SK-N-SH (cell line): ENCODE results near the gene HECTD2. TPM values are rescaled to one million over a fixed set of nuclear protein-coding genes. Genes with fewer than 3 reads are reported as not detected.

Source experiments
- CTCF ChIA-PET: fragments of 300-600, 350-600 bp; formaldehyde crosslinking; extraction: SDS; loops from one replicate; lab custom pipeline; 2021; lab: Yijun Ruan, JAX
- POLR2A ChIA-PET: fragments of 350-600 bp; sonication (Branson Sonifier 250); formaldehyde crosslinking; extraction: SDS; loops from one replicate; lab custom pipeline; 2020; ENCODE audit warnings: antibody characterized with exemption, inconsistent platforms; lab: Yijun Ruan, JAX
- DNase-seq: peaks from one replicate; pipeline ENCODE4 v3.0.0; 2012
- H2AFZ ChIP-seq: fragments of 200-600 bp; sonication (generic); 2 replicates; pipeline ENCODE4 v1.8.1; 2016; ENCODE audit warnings: antibody characterized with exemption, mild to moderate bottlenecking, low read depth
- H3F3A ChIP-seq: fragments of 200-600 bp; sonication (generic); replicated peaks from 2 replicates; pipeline ENCODE3; 2016; ENCODE audit warnings: antibody characterized with exemption, mild to moderate bottlenecking; ENCODE audit not compliant: insufficient read depth
- H3K27ac ChIP-seq, 2 experiments: fragments of 200-500 bp in 1 of 2; fragments of 200-600 bp in 1 of 2; sonication (Bioruptor generic) in 1 of 2; sonication (generic), shearing (Covaris generic) in 1 of 2; 2 replicates each; pipeline versions ENCODE4 v1.5.1 to v1.6.1; 2014 to 2016; ENCODE audit warnings: low read depth in 2 of 2, inconsistent platforms in 1 of 2, low read length in 1 of 2, mild to moderate bottlenecking in 1 of 2, mixed read lengths in 1 of 2
- H3K27me3 ChIP-seq: fragments of 200-600 bp; sonication (generic), shearing (Covaris generic); 2 replicates; pipeline ENCODE4 v1.6.1; 2016; ENCODE audit warnings: mixed run types; ENCODE audit not compliant: insufficient read depth
- H3K36me3 ChIP-seq, 2 experiments: fragments of 200-500 bp in 1 of 2; fragments of 200-600 bp in 1 of 2; sonication (Bioruptor generic) in 1 of 2; sonication (generic) in 1 of 2; replicated peaks in 1 of 2; 2 replicates each; pipeline versions ENCODE3 to v1.5.1; 2014 to 2016; ENCODE audit warnings: low read length in 1 of 2, mild to moderate bottlenecking in 1 of 2; ENCODE audit not compliant: insufficient read depth in 2 of 2, control insufficient read depth in 1 of 2
- H3K4me1 ChIP-seq, 2 experiments: fragments of 200-500 bp in 1 of 2; fragments of 200-600 bp in 1 of 2; sonication (Bioruptor generic) in 1 of 2; sonication (generic), shearing (Covaris generic) in 1 of 2; 2 replicates each; pipeline versions ENCODE4 v1.5.1 to v1.6.1; 2014 to 2016; ENCODE audit warnings: low read depth in 1 of 2, low read length in 1 of 2, mixed run types in 1 of 2; ENCODE audit not compliant: insufficient read depth in 2 of 2, control insufficient read depth in 1 of 2
- H3K4me2 ChIP-seq: fragments of 200-600 bp; sonication (generic), shearing (Covaris generic); 2 replicates; pipeline ENCODE4 v1.6.1; 2017; ENCODE audit warnings: mixed run types
- H3K4me3 ChIP-seq, 2 experiments: fragments of 200-500 bp in 1 of 2; fragments of 200-600 bp in 1 of 2; sonication (Bioruptor generic) in 1 of 2; sonication (generic), shearing (Covaris generic) in 1 of 2; 2 replicates each; pipeline versions ENCODE4 v1.5.1 to v1.8.1; 2014 to 2016; ENCODE audit warnings: low read depth in 2 of 2, inconsistent platforms in 1 of 2, low read length in 1 of 2, mild to moderate bottlenecking in 1 of 2, mixed read lengths in 1 of 2, moderate library complexity in 1 of 2
- H3K79me2 ChIP-seq: fragments of 200-600 bp; sonication (generic); 2 replicates; pipeline ENCODE4 v1.8.1; 2017; ENCODE audit warnings: mild to moderate bottlenecking; ENCODE audit not compliant: insufficient read depth
- H3K9ac ChIP-seq: fragments of 200-600 bp; sonication (generic); 2 replicates; pipeline ENCODE4 v1.6.1; 2017; ENCODE audit warnings: mixed run types
- H3K9me2 ChIP-seq: fragments of 200-600 bp; sonication (generic); 2 replicates; pipeline ENCODE4 v1.6.1; 2017; ENCODE audit warnings: mixed run types
- H3K9me3 ChIP-seq: fragments of 200-600 bp; sonication (generic); 2 replicates; pipeline ENCODE4 v1.6.1; 2017; ENCODE audit warnings: mixed run types, mild to moderate bottlenecking, moderate library complexity
- H4K20me1 ChIP-seq: fragments of 200-600 bp; sonication (generic); 2 replicates; pipeline ENCODE4 v1.6.1; 2017; ENCODE audit warnings: mild to moderate bottlenecking, mixed run types; ENCODE audit not compliant: insufficient read depth
- CHD2 ChIP-seq: fragments of 150-350 bp; IDR thresholded peaks from 2 replicates; pipeline ENCODE4 v1.6.1; 2018; ENCODE audit warnings: low read length; ENCODE audit not compliant: partially characterized antibody
- EP300 ChIP-seq, 2 experiments: IDR thresholded peaks; 2 replicates each; pipeline versions ENCODE4 v1.4.0 to v1.6.1; 2012; ENCODE audit warnings: borderline replicate concordance in 1 of 2, low read depth in 1 of 2, low read length in 1 of 2
- FOXJ3 ChIP-seq: sonication (generic); formaldehyde crosslinking; IDR thresholded peaks from 2 replicates; pipeline ENCODE4 v1.5.1; 2020; ENCODE audit warnings: mild to moderate bottlenecking, missing genetic modification reagents
- GATA2 ChIP-seq: sonication (generic); formaldehyde crosslinking; IDR thresholded peaks from 2 replicates; pipeline ENCODE4 v1.5.0; 2020; ENCODE audit warnings: mild to moderate bottlenecking, missing genetic modification reagents
- JUND ChIP-seq: IDR thresholded peaks from 2 replicates; pipeline ENCODE4 v1.4.0; 2012
- NFIC ChIP-seq: IDR thresholded peaks from 2 replicates; pipeline ENCODE4 v1.4.0; 2012; ENCODE audit warnings: borderline replicate concordance
- POLR2AphosphoS5 ChIP-seq: IDR thresholded peaks from 2 replicates; pipeline ENCODE4 v1.6.1; 2012; ENCODE audit warnings: low read depth, low read length
- RFX5 ChIP-seq: IDR thresholded peaks from 2 replicates; pipeline ENCODE4 v1.6.1; 2012; ENCODE audit warnings: mild to moderate bottlenecking, improper control_type of control experiment, low read length
- TCF12 ChIP-seq: IDR thresholded peaks from 2 replicates; pipeline ENCODE4 v1.4.0; 2012
- YY1 ChIP-seq: IDR thresholded peaks from 2 replicates; pipeline ENCODE4 v1.4.0; 2012; ENCODE audit warnings: low read depth, mild to moderate bottlenecking
- WGBS: methylation state at CpG from one replicate; pipeline ENCODE4 v1.1.6; 2017; ENCODE audit warnings: low lambda C conversion rate; 5-methylcytosine and 5-hydroxymethylcytosine counted together
- polyA plus RNA-seq, 3 experiments: library from polyadenylated mRNA; depleted of rRNA; stranded (reverse); fragments of >200 nt; gene quantifications; 2 replicates each; pipeline ENCODE4 v1.2.3, GENCODE V29; 2012
- TF ChIP-seq, protein P1 (sequence below): fragments of 150-350 bp; IDR thresholded peaks from 2 replicates; pipeline ENCODE4 v1.6.1; 2016; ENCODE audit warnings: mild to moderate bottlenecking, low read depth, low read length
- TF ChIP-seq, protein P2 (sequence below): IDR thresholded peaks from 2 replicates; pipeline ENCODE4; 2012
- TF ChIP-seq, protein P3 (sequence below): IDR thresholded peaks from 2 replicates; pipeline ENCODE4 v1.4.0; 2012; ENCODE audit warnings: low read depth, borderline replicate concordance

HECTD2 gene
- polyA plus RNA-seq, 1 of the 3 experiments (the other 2 are of a cell fraction): 4.1 TPM

DNA sequence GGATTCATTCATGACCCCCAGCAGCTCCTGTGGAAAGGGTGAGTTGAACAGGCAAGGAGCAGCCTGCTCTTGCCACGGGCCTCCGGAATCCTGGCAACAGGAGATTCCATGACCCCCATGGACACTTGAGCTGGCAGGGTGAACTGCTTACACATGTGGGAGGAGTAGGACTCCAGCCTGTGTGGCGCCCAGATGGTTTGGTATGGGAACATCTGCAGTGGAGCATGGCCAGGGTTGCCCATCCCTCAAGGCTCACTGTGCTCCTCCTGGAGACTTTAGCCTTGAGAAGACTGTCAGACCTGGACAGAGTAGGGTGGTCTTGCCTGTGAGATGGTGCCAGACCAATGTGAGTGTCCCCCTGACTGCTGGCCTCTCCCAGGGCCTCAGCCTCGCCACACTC is 57.0 kb downstream of the HECTD2 start:
- H3K4me2 ChIP-seq: no peak overlapping the region
- no peak overlapping the region for H3K9ac ChIP-seq
- H3K9me3 ChIP-seq: 0 out of 2 replicates have a peak, but pooled peaks cover 5% of the 10 kb centered on the region
- H3K27me3 ChIP-seq: no peaks in the 10 kb centered on the region
- H3K79me2 ChIP-seq: no peaks in the 10 kb centered on the region
- H2AFZ ChIP-seq: no peak overlapping the region
- H3K4me1 ChIP-seq: no peaks in the 10 kb centered on the region
- POLR2A ChIA-PET: no interaction called here
- CTCF ChIA-PET: no interaction called here
- 84% methylated on average over 3 of the region's 4 CpGs for WGBS
- H3K4me3 ChIP-seq: no peak overlapping the region
- no peaks in the 10 kb centered on the region for H3K9me2 ChIP-seq
- peaks cover 28 to 50% of the 10 kb centered on the region in 2 experiments for H3K36me3 ChIP-seq
- DNase-seq: no peak
- peaks cover under 1% of the 10 kb centered on the region for H3F3A ChIP-seq
- H3K27ac ChIP-seq: no peak overlapping the region
- no peaks in the 10 kb centered on the region for H4K20me1 ChIP-seq
- TF ChIP-seq, protein P1, sequence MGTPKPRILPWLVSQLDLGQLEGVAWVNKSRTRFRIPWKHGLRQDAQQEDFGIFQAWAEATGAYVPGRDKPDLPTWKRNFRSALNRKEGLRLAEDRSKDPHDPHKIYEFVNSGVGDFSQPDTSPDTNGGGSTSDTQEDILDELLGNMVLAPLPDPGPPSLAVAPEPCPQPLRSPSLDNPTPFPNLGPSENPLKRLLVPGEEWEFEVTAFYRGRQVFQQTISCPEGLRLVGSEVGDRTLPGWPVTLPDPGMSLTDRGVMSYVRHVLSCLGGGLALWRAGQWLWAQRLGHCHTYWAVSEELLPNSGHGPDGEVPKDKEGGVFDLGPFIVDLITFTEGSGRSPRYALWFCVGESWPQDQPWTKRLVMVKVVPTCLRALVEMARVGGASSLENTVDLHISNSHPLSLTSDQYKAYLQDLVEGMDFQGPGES: no peak
- TF ChIP-seq JUND (no peak), POLR2AphosphoS5 (no peak), RFX5 (no peak), TCF12 (no peak), FOXJ3 (no peak), YY1 (no peak)

DNA sequence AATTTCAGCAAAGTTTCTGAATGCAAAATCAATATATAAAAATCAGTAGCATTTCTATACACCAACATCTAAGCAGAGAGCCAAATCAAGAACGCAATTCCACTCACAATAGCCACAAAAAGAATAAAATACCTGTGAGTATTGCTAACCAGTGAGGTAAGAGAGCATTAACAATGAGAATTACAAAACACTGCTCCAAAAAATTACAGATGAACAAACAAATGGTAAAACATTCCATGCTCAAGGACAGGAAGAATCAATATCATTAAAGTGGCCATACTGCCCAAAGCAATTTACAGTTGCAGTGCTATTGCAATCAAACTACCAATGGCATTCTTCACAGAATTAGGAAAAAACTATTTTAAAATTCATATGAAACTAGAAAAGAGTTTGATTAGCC is 61.5 kb downstream of the HECTD2 start:
- CTCF ChIA-PET: no interaction called here
- H3K9me3 ChIP-seq: no peaks in the 10 kb centered on the region
- H3K79me2 ChIP-seq: no peaks in the 10 kb centered on the region
- 100% methylated on average over 1 of the region's 1 CpG for WGBS
- H3F3A ChIP-seq: no peaks in the 10 kb centered on the region
- no peak overlapping the region for H3K9ac ChIP-seq
- no peak overlapping the region for H2AFZ ChIP-seq
- H4K20me1 ChIP-seq: no peaks in the 10 kb centered on the region
- no peak overlapping the region for H3K4me2 ChIP-seq
- POLR2A ChIA-PET: no interaction called here
- no peak for TF ChIP-seq POLR2AphosphoS5
- no peak for TF ChIP-seq FOXJ3
- TF ChIP-seq, protein P2, sequence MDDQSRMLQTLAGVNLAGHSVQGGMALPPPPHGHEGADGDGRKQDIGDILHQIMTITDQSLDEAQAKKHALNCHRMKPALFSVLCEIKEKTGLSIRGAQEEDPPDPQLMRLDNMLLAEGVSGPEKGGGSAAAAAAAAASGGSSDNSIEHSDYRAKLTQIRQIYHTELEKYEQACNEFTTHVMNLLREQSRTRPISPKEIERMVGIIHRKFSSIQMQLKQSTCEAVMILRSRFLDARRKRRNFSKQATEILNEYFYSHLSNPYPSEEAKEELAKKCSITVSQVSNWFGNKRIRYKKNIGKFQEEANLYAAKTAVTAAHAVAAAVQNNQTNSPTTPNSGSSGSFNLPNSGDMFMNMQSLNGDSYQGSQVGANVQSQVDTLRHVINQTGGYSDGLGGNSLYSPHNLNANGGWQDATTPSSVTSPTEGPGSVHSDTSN: no peak
- no peak for TF ChIP-seq RFX5
- TF ChIP-seq EP300 (IDR thresholded peaks at IDR 0.05; ENCODE audit: borderline replicate concordance in 1 of 2, low read depth in 1 of 2, low read length in 1 of 2): no peak
- TF ChIP-seq NFIC: no peak
- TF ChIP-seq, protein P3, sequence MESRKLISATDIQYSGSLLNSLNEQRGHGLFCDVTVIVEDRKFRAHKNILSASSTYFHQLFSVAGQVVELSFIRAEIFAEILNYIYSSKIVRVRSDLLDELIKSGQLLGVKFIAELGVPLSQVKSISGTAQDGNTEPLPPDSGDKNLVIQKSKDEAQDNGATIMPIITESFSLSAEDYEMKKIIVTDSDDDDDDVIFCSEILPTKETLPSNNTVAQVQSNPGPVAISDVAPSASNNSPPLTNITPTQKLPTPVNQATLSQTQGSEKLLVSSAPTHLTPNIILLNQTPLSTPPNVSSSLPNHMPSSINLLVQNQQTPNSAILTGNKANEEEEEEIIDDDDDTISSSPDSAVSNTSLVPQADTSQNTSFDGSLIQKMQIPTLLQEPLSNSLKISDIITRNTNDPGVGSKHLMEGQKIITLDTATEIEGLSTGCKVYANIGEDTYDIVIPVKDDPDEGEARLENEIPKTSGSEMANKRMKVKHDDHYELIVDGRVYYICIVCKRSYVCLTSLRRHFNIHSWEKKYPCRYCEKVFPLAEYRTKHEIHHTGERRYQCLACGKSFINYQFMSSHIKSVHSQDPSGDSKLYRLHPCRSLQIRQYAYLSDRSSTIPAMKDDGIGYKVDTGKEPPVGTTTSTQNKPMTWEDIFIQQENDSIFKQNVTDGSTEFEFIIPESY: no peak
- no peak for TF ChIP-seq JUND
- TF ChIP-seq CHD2: no peak
- no peak for TF ChIP-seq GATA2 (CRISPR knock-in tag)
- no peaks in the 10 kb centered on the region for H3K4me1 ChIP-seq
- no peak overlapping the region for H3K27ac ChIP-seq
- no peaks in the 10 kb centered on the region for H3K9me2 ChIP-seq
- peaks cover 2 to 10% of the 10 kb centered on the region in 2 experiments for H3K36me3 ChIP-seq
- H3K4me3 ChIP-seq: no peak overlapping the region
- H3K27me3 ChIP-seq: no peaks in the 10 kb centered on the region
- no peak for DNase-seq
